H9 (cell line): Measurements from ENCODE around the gene MSANTD1. TPM values are rescaled to one million over a fixed set of nuclear protein-coding genes. Genes with fewer than 3 reads are reported as not detected.

Experiments
- DNase-seq: peaks from one replicate; pipeline ENCODE4 v3.0.0-alpha.2; 2017
- H2AFZ ChIP-seq: one replicate; pipeline ENCODE4 v1.6.1; 2013; ENCODE audit warnings: mild to moderate bottlenecking, low read length, control low read depth, moderate library complexity
- H2AK5ac ChIP-seq: 2 replicates; pipeline ENCODE4 v1.6.1; 2013; ENCODE audit warnings: low read length, control low read depth, mixed read lengths; ENCODE audit not compliant: insufficient read length
- H2BK120ac ChIP-seq: one replicate; pipeline ENCODE4 v1.6.1; 2013; ENCODE audit warnings: low read depth, mild to moderate bottlenecking, low read length, control low read depth, inconsistent platforms; ENCODE audit not compliant: poor library complexity, severe bottlenecking
- H2BK12ac ChIP-seq: 2 replicates; pipeline ENCODE4 v1.6.1; 2013; ENCODE audit warnings: low read length, control low read depth, mixed read lengths, low read depth; ENCODE audit not compliant: insufficient read length
- H2BK15ac ChIP-seq: 2 replicates; pipeline ENCODE4 v1.6.1; 2013; ENCODE audit warnings: low read depth, low read length, control low read depth
- H2BK20ac ChIP-seq: one replicate; pipeline ENCODE4 v1.6.1; 2013; ENCODE audit warnings: low read depth, mild to moderate bottlenecking, low read length, control low read depth, inconsistent platforms; ENCODE audit not compliant: poor library complexity, severe bottlenecking
- H2BK5ac ChIP-seq: 2 replicates; pipeline ENCODE4 v1.6.1; 2013; ENCODE audit warnings: low read length, control low read depth, mixed read lengths; ENCODE audit not compliant: insufficient read length
- H3K14ac ChIP-seq: 2 replicates; pipeline ENCODE4 v1.6.1; 2013; ENCODE audit warnings: low read length, control low read depth; ENCODE audit not compliant: insufficient read depth
- H3K18ac ChIP-seq: 2 replicates; pipeline ENCODE4 v1.6.1; 2013; ENCODE audit warnings: low read depth, mild to moderate bottlenecking, mixed read lengths, low read length, control low read depth; ENCODE audit not compliant: insufficient read length
- H3K23ac ChIP-seq: 2 replicates; pipeline ENCODE4 v1.6.1; 2013; ENCODE audit warnings: low read length, control low read depth, mixed read lengths, low read depth; ENCODE audit not compliant: insufficient read length
- H3K23me2 ChIP-seq: 2 replicates; pipeline ENCODE4 v1.6.1; 2013; ENCODE audit warnings: low read depth, mild to moderate bottlenecking, mixed read lengths, low read length, control low read depth; ENCODE audit not compliant: insufficient read length, poor library complexity, severe bottlenecking
- H3K27ac ChIP-seq: 2 replicates; pipeline ENCODE4 v1.5.1; 2013; ENCODE audit warnings: low read length, control low read depth, mixed read lengths, low read depth; ENCODE audit not compliant: insufficient read length
- H3K27me3 ChIP-seq: 2 replicates; pipeline ENCODE4 v1.6.1; 2013; ENCODE audit warnings: low read length, control low read depth, inconsistent platforms; ENCODE audit not compliant: insufficient read depth
- H3K4ac ChIP-seq: 2 replicates; pipeline ENCODE4 v1.6.1; 2013; ENCODE audit warnings: low read depth, mild to moderate bottlenecking, control low read depth, inconsistent platforms, low read length, moderate library complexity
- H3K4me1 ChIP-seq: 2 replicates; pipeline ENCODE4 v1.6.1; 2013; ENCODE audit warnings: low read length, control low read depth, inconsistent platforms; ENCODE audit not compliant: insufficient read depth
- H3K4me2 ChIP-seq: 2 replicates; pipeline ENCODE4 v1.6.1; 2013; ENCODE audit warnings: low read length, control low read depth, mixed read lengths; ENCODE audit not compliant: insufficient read length, insufficient read depth
- H3K56ac ChIP-seq: 2 replicates; pipeline ENCODE4 v1.6.1; 2013; ENCODE audit warnings: low read depth, mild to moderate bottlenecking, mixed read lengths, low read length, control low read depth; ENCODE audit not compliant: insufficient read length
- H3K79me1 ChIP-seq: 2 replicates; pipeline ENCODE4 v1.6.1; 2013; ENCODE audit warnings: low read depth, mild to moderate bottlenecking, moderate library complexity, low read length, control low read depth, inconsistent platforms; ENCODE audit not compliant: insufficient read depth, poor library complexity, severe bottlenecking
- H3K79me2 ChIP-seq: 2 replicates; pipeline ENCODE4 v1.6.1; 2013; ENCODE audit warnings: low read length, control low read depth, inconsistent platforms; ENCODE audit not compliant: insufficient read depth
- H3K9ac ChIP-seq: 2 replicates; pipeline ENCODE4 v1.6.1; 2013; ENCODE audit warnings: low read length, control low read depth, mixed read lengths; ENCODE audit not compliant: insufficient read length; ENCODE audit errors: extremely low read depth
- H3K9me3 ChIP-seq: one replicate; pipeline ENCODE4 v1.6.1; 2013; ENCODE audit warnings: low read depth, low read length, inconsistent platforms; ENCODE audit not compliant: control insufficient read depth
- H3T11ph ChIP-seq: one replicate; pipeline ENCODE4 v1.6.1; 2013; ENCODE audit warnings: mild to moderate bottlenecking, low read length, control low read depth, inconsistent platforms
- H4K20me1 ChIP-seq: one replicate; pipeline ENCODE4 v1.6.1; 2013; ENCODE audit not compliant: control insufficient read depth, insufficient read length, insufficient read depth
- H4K5ac ChIP-seq: 2 replicates; pipeline ENCODE4 v1.6.1; 2013; ENCODE audit warnings: low read depth, mild to moderate bottlenecking, mixed read lengths, low read length, control low read depth; ENCODE audit not compliant: insufficient read length
- H4K8ac ChIP-seq: replicated peaks from 2 replicates; pipeline ENCODE4 v1.6.1; 2013; ENCODE audit warnings: low read length, control low read depth, mixed read lengths, low read depth; ENCODE audit not compliant: insufficient read length
- H4K91ac ChIP-seq: 2 replicates; pipeline ENCODE4 v1.6.1; 2013; ENCODE audit warnings: low read depth, mild to moderate bottlenecking, moderate library complexity, mixed read lengths, low read length, control low read depth; ENCODE audit not compliant: insufficient read length
- H3K27ac Mint-ChIP-seq, 3 experiments: 2 replicates in 2 of 3; 3 replicates in 1 of 3; pipeline ENCODE4 v1.8.0; 2020 to 2021; ENCODE audit warnings: mixed read lengths in 3 of 3, mild to moderate bottlenecking in 1 of 3, moderate library complexity in 1 of 3
- H3K27me3 Mint-ChIP-seq: 2 replicates; pipeline ENCODE4 v1.8.0; 2021; ENCODE audit warnings: low read depth, mild to moderate bottlenecking, moderate library complexity, mixed read lengths
- H3K36me3 Mint-ChIP-seq, 3 experiments: 2 replicates in 2 of 3; 3 replicates in 1 of 3; pipeline ENCODE4 v1.8.0; 2020 to 2021; ENCODE audit warnings: low read depth in 3 of 3, mixed read lengths in 3 of 3; ENCODE audit not compliant: insufficient read depth in 1 of 3
- H3K4me1 Mint-ChIP-seq, 2 experiments: 2 replicates each; pipeline ENCODE4 v1.8.0; 2020; ENCODE audit warnings: mixed read lengths in 2 of 2
- H3K4me3 Mint-ChIP-seq, 2 experiments: 2 replicates in 1 of 2; 3 replicates in 1 of 2; pipeline ENCODE4 v1.8.0; 2020 to 2021; ENCODE audit warnings: mild to moderate bottlenecking in 2 of 2, mixed read lengths in 2 of 2, moderate library complexity in 1 of 2
- H3K9me3 Mint-ChIP-seq, 2 experiments: 2 replicates in 1 of 2; 3 replicates in 1 of 2; pipeline ENCODE4 v1.8.0; 2020; ENCODE audit warnings: mild to moderate bottlenecking in 2 of 2, mixed read lengths in 2 of 2, moderate library complexity in 1 of 2
- CTCF ChIP-seq: fragments of 200-600 bp; sonication (generic); conservative IDR thresholded peaks from 3 replicates; pipeline ENCODE4 v1.8.0; 2021; ENCODE audit warnings: antibody characterized with exemption, mild to moderate bottlenecking
- WGBS: extraction: QIAGEN DNeasy Blood & Tissue Kit; methylation state at CpG from one replicate; pipeline ENCODE4 v1.1.7; 2013; ENCODE audit warnings: missing lambda C conversion rate, low lambda C conversion rate, mixed read lengths; ENCODE audit not compliant: insufficient read length; ENCODE audit errors: extremely low coverage; 5-methylcytosine and 5-hydroxymethylcytosine counted together
- total RNA-seq: library from RNA; stranded (reverse); gene quantifications from 2 replicates; pipeline ENCODE4 v1.2.1, GENCODE V29; 2021

MSANTD1 gene
- total RNA-seq, 1 experiment from 2014 or later = 0.83 TPM

GRCh38 chr4:3285558-3286334, 36.8 kb downstream of the MSANTD1 start:
- Histone ChIP-seq H3K4me2 (no peak overlapping the region), H2BK15ac (no peak overlapping the region), H3K23ac (no peak overlapping the region), H2BK12ac (no peak overlapping the region), H3K79me2 (no peaks in the 10 kb centered on the region), H3K56ac (no peak overlapping the region), H2BK20ac (no peak overlapping the region), H4K20me1 (no peaks in the 10 kb centered on the region), H2AFZ (no peak overlapping the region), H2BK120ac (no peak overlapping the region), H3K27ac (no peak overlapping the region), H3K27me3 (no peaks in the 10 kb centered on the region), H3K4me1 (no peaks in the 10 kb centered on the region), H3K18ac (no peak overlapping the region), H3T11ph (no peak overlapping the region), H3K9ac (no peak overlapping the region), H3K23me2 (no peaks in the 10 kb centered on the region), H4K5ac (no peak overlapping the region), H3K4ac (no peak overlapping the region), H4K91ac (no peak overlapping the region), H3K9me3 (no peaks in the 10 kb centered on the region), H2BK5ac (no peak overlapping the region), H3K79me1 (no peaks in the 10 kb centered on the region), H2AK5ac (no peak overlapping the region), H4K8ac (no peak overlapping the region), H3K14ac (no peak overlapping the region)
- peaks cover 0 to 3% of the 10 kb centered on the region in 2 experiments; a peak in 1 of 4 replicates for H3K4me1 Mint-ChIP-seq
- DNase-seq = peak; percentile 30
- no peak overlapping the region for H3K4me3 Mint-ChIP-seq
- H3K27ac Mint-ChIP-seq = no peak overlapping the region
- no CpG with 5 or more reads among the region's 38 CpGs for WGBS
- peaks cover 11 to 14% of the 10 kb centered on the region in 2 experiments; a peak in 4 of 5 replicates for H3K9me3 Mint-ChIP-seq
- peaks cover 46% of the 10 kb centered on the region for H3K27me3 Mint-ChIP-seq
- H3K36me3 Mint-ChIP-seq = peaks cover 0 to 6% (median 3%) of the 10 kb centered on the region in 3 experiments; a peak in 3 of 7 replicates
- no peak for TF ChIP-seq CTCF
